K562 (cell line): ENCODE measurements around the gene CACNA2D2. TPM values are rescaled to one million over a fixed set of nuclear protein-coding genes. Genes with fewer than 3 reads are reported as not detected.

Source experiments
- ATAC-seq: fragments of 200-7000 bp; cut with Tn5 transposase; 3 replicates; pipeline ENCODE4 v1.9.1; 2020; ENCODE audit warnings: moderate library complexity
- BruUV-seq: library from RNA; stranded (reverse); fragments of 400-500 nt; replicated peaks from 2 replicates; lab custom pipeline; 2021; lab: Mats Ljungman, UMichigan
- CTCF ChIA-PET: fragments of 300-600 bp; formaldehyde crosslinking; extraction: SDS; loops from one replicate; lab custom pipeline; 2021; ENCODE audit warnings: low intra/inter-chr PET ratio; lab: Yijun Ruan, JAX
- POLR2A ChIA-PET: fragments of 300-600, 350-650 bp; sonication (Branson Sonifier 250); formaldehyde crosslinking; extraction: SDS; loops from one replicate; lab custom pipeline; 2021; ENCODE audit warnings: antibody characterized with exemption, inconsistent platforms; lab: Yijun Ruan, JAX
- DNase-seq, 4 experiments: peaks; one replicate each; pipeline versions ENCODE4 v3.0.0 to v3.0.0-alpha.2; 2011 to 2018; ENCODE audit warnings: low spot score in 3 of 4, mixed read lengths in 3 of 4; ENCODE audit errors: extremely low read depth in 1 of 4
- FAIRE-seq: peaks from 2 replicates; lab custom pipeline; 2011; peaks lifted over from hg19 to GRCh38; lab: Jason Lieb, UNC
- H2AFZ ChIP-seq: 2 replicates; pipeline ENCODE4 v1.6.0; 2011; ENCODE audit warnings: low read depth, low read length, control low read depth, inconsistent platforms
- H3K27ac ChIP-seq: fragments of 200-600 bp; 3 replicates; pipeline ENCODE4 v1.8.0; 2011; ENCODE audit warnings: low read depth, mild to moderate bottlenecking, control low read depth, inconsistent platforms, low read length, moderate library complexity, mixed read lengths; ENCODE audit errors: extremely low read depth
- H3K27me3 ChIP-seq, 2 experiments: fragments of 300-600 bp in 1 of 2; 2 replicates in 1 of 2; 3 replicates in 1 of 2; pipeline versions ENCODE4 v1.6.0 to v1.8.0; 2011; ENCODE audit warnings: inconsistent platforms in 2 of 2, low read length in 2 of 2, mild to moderate bottlenecking in 1 of 2, mixed read lengths in 1 of 2, moderate library complexity in 1 of 2; ENCODE audit not compliant: control insufficient read depth in 2 of 2, insufficient read depth in 2 of 2
- H3K36me3 ChIP-seq: fragments of 300-600 bp; 3 replicates; pipeline ENCODE4 v1.8.0; 2011; ENCODE audit warnings: mild to moderate bottlenecking, low read length, inconsistent platforms; ENCODE audit not compliant: control insufficient read depth, insufficient read depth
- H3K4me1 ChIP-seq, 2 experiments: fragments of 200-600 bp in 1 of 2; replicated peaks in 1 of 2; 2 replicates in 1 of 2; 3 replicates in 1 of 2; pipeline versions ENCODE4 v1.5.1 to v1.8.0; 2011; ENCODE audit warnings: inconsistent platforms in 2 of 2, low read length in 2 of 2, mild to moderate bottlenecking in 1 of 2, mixed read lengths in 1 of 2, moderate library complexity in 1 of 2; ENCODE audit not compliant: control insufficient read depth in 2 of 2, insufficient read depth in 2 of 2
- H3K4me2 ChIP-seq: 2 replicates; pipeline ENCODE4 v1.6.1; 2011; ENCODE audit warnings: low read length, control low read depth, inconsistent platforms, mixed read lengths; ENCODE audit not compliant: insufficient read depth
- H3K4me3 ChIP-seq: fragments of 200-600 bp; sonication (generic), shearing (Covaris generic); 2 replicates; pipeline ENCODE4 v1.5.1; 2016; ENCODE audit warnings: control low read depth, inconsistent platforms
- H3K79me2 ChIP-seq: fragments of 200-600 bp; 3 replicates; pipeline ENCODE4 v1.8.0; 2011; ENCODE audit warnings: low read length, inconsistent platforms; ENCODE audit not compliant: control insufficient read depth, insufficient read depth
- H3K9ac ChIP-seq, 2 experiments: 2 replicates each; pipeline versions ENCODE4 v1.6.0 to v1.6.1; 2011; ENCODE audit warnings: low read depth in 2 of 2, low read length in 2 of 2, control low read depth in 1 of 2, inconsistent platforms in 1 of 2, mild to moderate bottlenecking in 1 of 2, mixed read lengths in 1 of 2; ENCODE audit not compliant: insufficient read depth in 1 of 2
- H3K9me1 ChIP-seq: one replicate; pipeline ENCODE4 v1.6.0; 2011; ENCODE audit warnings: inconsistent platforms, mild to moderate bottlenecking, low read length, moderate library complexity; ENCODE audit not compliant: control insufficient read depth, insufficient read depth
- H3K9me3 ChIP-seq: replicated peaks from 2 replicates; pipeline ENCODE4 v1.5.1; 2011; ENCODE audit warnings: low read depth, low read length, inconsistent platforms; ENCODE audit not compliant: control insufficient read depth, insufficient read depth
- H4K20me1 ChIP-seq: replicated peaks from 2 replicates; pipeline ENCODE4 v1.6.1; 2011; ENCODE audit warnings: low read length, inconsistent platforms, mixed read lengths; ENCODE audit not compliant: control insufficient read depth, insufficient read depth
- E2F1 ChIP-seq: sonication (generic); formaldehyde crosslinking; IDR thresholded peaks from 2 replicates; pipeline ENCODE4 v1.8.1; 2023; ENCODE audit warnings: mild to moderate bottlenecking, missing genetic modification reagents, moderate library complexity
- MLX ChIP-seq, 2 experiments: fragments of 450-650 bp in 1 of 2; sonication (generic) in 1 of 2; formaldehyde crosslinking; conservative IDR thresholded peaks; 2 replicates each; pipeline versions ENCODE4 v1.4.0 to v1.8.1; 2020 to 2022; ENCODE audit warnings: mild to moderate bottlenecking in 1 of 2, missing genetic modification reagents in 1 of 2
- NR3C1 ChIP-seq: sonication (generic); formaldehyde crosslinking; IDR thresholded peaks from 2 replicates; pipeline ENCODE4 v1.8.1; 2022; ENCODE audit warnings: missing genetic modification reagents
- ZC3H4 ChIP-seq: sonication (generic); formaldehyde crosslinking; IDR thresholded peaks from 2 replicates; pipeline ENCODE4 v1.9.0; 2021; ENCODE audit warnings: missing genetic modification reagents, borderline replicate concordance
- WGBS: fragments of 100-300 bp; shearing (Covaris generic); methylation state at CpG from one replicate; pipeline ENCODE4 v1.1.6; 2016; ENCODE audit warnings: low coverage, mixed read lengths; ENCODE audit not compliant: insufficient coverage; ENCODE audit errors: missing lambda C conversion rate; 5-methylcytosine and 5-hydroxymethylcytosine counted together
- in situ Hi-C: fragments of 300-500 bp; cut with MboI; formaldehyde crosslinking; loops from 4 replicates; pipeline ENCODE4 v1.15.0; 2018; ENCODE audit warnings: inconsistent platforms, mixed read lengths
- intact Hi-C: fragments of 100-400 bp; cut with micrococcal nuclease; formaldehyde crosslinking; loops from 2 replicates; pipeline ENCODE4 v1.14.2; 2022
- polyA plus RNA-seq, 8 experiments: library from polyadenylated mRNA; depleted of rRNA in 4 of 8; stranded (reverse) in 5 of 8; unstranded in 3 of 8; fragments of >200 nt; fragmentation: Nextera tagmentation in 2 of 8; fragmentation: Illumina TruSeq in 1 of 8; extraction: Ambion mirVana in 2 of 8; extraction: Trizol in 1 of 8; gene quantifications; 2 replicates each; pipeline versions ENCODE4 v1.2.1 to v1.2.3, GENCODE V29; 2011 to 2014; ENCODE audit warnings: inconsistent platforms in 1 of 8, missing spikeins in 1 of 8
- total RNA-seq, 7 experiments: library from RNA; depleted of rRNA in 6 of 7; stranded (reverse); fragments of >200 nt in 6 of 7; fragmentation: Illumina TruSeq in 2 of 7; extraction: Trizol in 2 of 7; gene quantifications; 2 replicates each; pipeline versions ENCODE4 v1.2.1 to v1.2.3, GENCODE V29; 2011 to 2021; ENCODE audit warnings: low replicate concordance in 1 of 7

CACNA2D2 gene
- total and polyA plus RNA-seq, 9 of the 15 experiments (the other 6 are each of a cell fraction or from before 2014, with no cell fraction given) = 0.11 to 0.58 (median 0.36) TPM; not detected in 2

- Histone ChIP-seq H3K4me1 (peaks cover 4 to 34% of the 10 kb centered on the region in 2 experiments; a peak in 2 of 5 replicates), H3K4me3 (no peak overlapping the region), H3K36me3 (no peaks in the 10 kb centered on the region), H3K27me3 (no peaks in the 10 kb centered on the region), H3K27ac (no peak overlapping the region), H3K4me2 (no peak overlapping the region), H3K79me2 (no peaks in the 10 kb centered on the region), H3K9me3 (no peaks in the 10 kb centered on the region), H2AFZ (no peak overlapping the region), H3K9me1 (no peaks in the 10 kb centered on the region), H4K20me1 (no peaks in the 10 kb centered on the region), H3K9ac (no peak overlapping the region)
- no peak for FAIRE-seq
- in situ Hi-C loops (no loop called here), intact Hi-C loops (no loop called here)
- no peak for ATAC-seq
- ChIA-PET CTCF (no interaction called here), POLR2A (interaction anchor here (0.6 to 1.0 kb wide), 2 partner anchors 18 to 23 kb away, joined by 3 to 6 read pairs; no protein-coding TSS in a partner anchor)
- no CpG with 5 or more reads among the region's 5 CpGs for WGBS
- no peak for TF ChIP-seq MLX (CRISPR knock-in tag; conservative IDR thresholded peaks at IDR 0.05)
- no peak for TF ChIP-seq NR3C1
- BruUV-seq = no TSS peak
- DNase-seq = no peak
These were observed 110.4 kb downstream of the CACNA2D2 start for GRCh38 chr3:50393061-50393460.

- 0% methylated on average over 4 of the region's 5 CpGs for WGBS
- H2AFZ ChIP-seq = no peak overlapping the region
- H3K79me2 ChIP-seq = no peaks in the 10 kb centered on the region
- no peaks in the 10 kb centered on the region for H4K20me1 ChIP-seq
- in situ Hi-C loops (no loop called here), intact Hi-C loops (no loop called here)
- ATAC-seq (no peak), DNase-seq (peak in 2 of 4 experiments; percentile 24 to 27), FAIRE-seq (no peak)
- H3K27me3 ChIP-seq = peaks cover 0 to 5% of the 10 kb centered on the region in 2 experiments; a peak in 3 of 5 replicates
- peaks cover 4 to 39% of the 10 kb centered on the region in 2 experiments; a peak in 2 of 5 replicates for H3K4me1 ChIP-seq
- CTCF ChIA-PET = no interaction called here
- no TSS peak for BruUV-seq
- H3K4me3 ChIP-seq = no peak overlapping the region
- H3K4me2 ChIP-seq = no peak overlapping the region
- no peak overlapping the region for H3K27ac ChIP-seq
- H3K9me3 ChIP-seq = no peaks in the 10 kb centered on the region
- peak overlapping the region in 1 of 2 experiments; percentile 12; a peak in 1 of 4 replicates for H3K9ac ChIP-seq
- H3K9me1 ChIP-seq = no peaks in the 10 kb centered on the region
- POLR2A ChIA-PET = interaction anchor here (0.6 to 1.0 kb wide), 2 partner anchors 9 to 24 kb away, joined by 3 to 6 read pairs; no protein-coding TSS in a partner anchor
- no peaks in the 10 kb centered on the region for H3K36me3 ChIP-seq
- TF ChIP-seq E2F1 (CRISPR knock-in tag) (no peak), ZC3H4 (CRISPR knock-in tag) (no peak)
These were observed 111.2 kb downstream of the CACNA2D2 start for GRCh38 chr3:50392101-50392715.
